Activated CD4-positive, alpha-beta T cell treated with anti-CD3 and anti-CD28 coated beads for 36 hours (primary cell): ENCODE results near the gene SUPT4H1. TPM values are rescaled to one million over a fixed set of nuclear protein-coding genes. Genes with fewer than 3 reads are reported as not detected.

Experiments
- ATAC-seq: fragments of 200-7000 bp; cut with Tn5 transposase; one replicate; pipeline ENCODE4 v1.10.0; 2021; ENCODE audit warnings: mild to moderate bottlenecking, moderate library complexity
- CTCF ChIA-PET: fragments of 350-600 bp; sonication (Branson Sonifier 250); formaldehyde crosslinking; loops from one replicate; lab custom pipeline; 2021; ENCODE audit warnings: antibody characterized with exemption; lab: Charles Lee
- POLR2A ChIA-PET: fragments of 350-600 bp; sonication (Branson Sonifier 250); formaldehyde crosslinking; loops from one replicate; lab custom pipeline; 2021; ENCODE audit warnings: antibody characterized with exemption, inconsistent platforms; lab: Charles Lee
- DNase-seq: peaks from one replicate; pipeline ENCODE4 v3.0.0-alpha.2; 2020
- H3K27ac Mint-ChIP-seq: one replicate; pipeline ENCODE4 v1.8.0; 2021; ENCODE audit warnings: mixed read lengths
- H3K27me3 Mint-ChIP-seq: one replicate; pipeline ENCODE4 v1.8.0; 2021; ENCODE audit warnings: mixed read lengths
- H3K36me3 Mint-ChIP-seq: one replicate; pipeline ENCODE4 v1.8.0; 2021; ENCODE audit warnings: low read depth, mixed read lengths
- H3K4me1 Mint-ChIP-seq: one replicate; pipeline ENCODE4 v1.8.0; 2021; ENCODE audit warnings: mixed read lengths
- H3K4me3 Mint-ChIP-seq: one replicate; pipeline ENCODE4 v1.8.0; 2021; ENCODE audit warnings: mild to moderate bottlenecking, moderate library complexity, mixed read lengths
- H3K9me3 Mint-ChIP-seq: one replicate; pipeline ENCODE4 v1.8.0; 2021; ENCODE audit warnings: low read depth, mixed read lengths
- intact Hi-C, 2 experiments: fragments of 100-400 bp; cut with DNase I in 1 of 2; cut with micrococcal nuclease in 1 of 2; formaldehyde crosslinking; loops; one replicate each; pipeline versions ENCODE4 v1.14.2 to v1.15.1; 2022 to 2024; cut with DNase I, micrococcal nuclease
- total RNA-seq, 2 experiments: library from RNA; stranded (reverse); gene quantifications; one replicate each; pipeline ENCODE4 v1.2.3, GENCODE V29; 2021

The SUPT4H1 gene
- total RNA-seq, 2 experiments from 2014 or later, result 106 to 129 TPM

DNA sequence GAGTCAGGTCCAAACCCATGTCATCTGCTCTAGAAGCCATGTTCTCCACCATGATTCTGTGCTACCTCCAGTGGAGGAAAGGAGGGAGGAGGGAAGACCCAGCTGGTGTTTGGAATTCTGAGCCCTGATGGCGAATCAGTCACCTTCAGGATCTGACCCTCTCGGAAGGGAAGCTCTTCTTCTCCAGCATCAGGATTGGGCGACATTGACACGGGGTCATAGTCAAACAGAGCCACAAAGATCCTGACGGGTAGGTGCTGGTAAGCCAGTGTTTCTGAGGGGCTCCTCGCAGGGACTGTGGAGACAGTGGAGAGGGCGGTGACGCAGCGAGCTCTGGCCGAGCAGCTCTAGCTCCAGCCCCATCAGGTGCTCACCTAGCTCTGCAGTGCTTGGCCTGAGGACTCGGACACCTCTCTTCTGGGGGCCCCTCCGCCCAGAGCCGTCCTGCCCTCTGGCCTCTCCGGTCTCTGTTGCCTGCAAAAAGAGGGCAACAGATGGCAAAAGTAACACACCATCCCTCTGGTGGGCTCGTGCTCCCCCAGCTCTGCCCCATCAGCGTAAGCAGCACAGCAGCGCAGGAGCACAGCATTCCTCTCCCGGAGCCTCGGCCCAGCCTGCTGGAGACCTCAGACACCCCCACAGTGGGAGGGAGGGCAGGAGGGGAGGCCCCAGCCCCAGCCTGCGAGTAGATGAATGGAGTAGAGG is 44.4 kb downstream of the SUPT4H1 start:
- H3K36me3 Mint-ChIP-seq, result peaks cover 2% of the 10 kb centered on the region
- ChIA-PET POLR2A (interaction anchor here (1.0 kb wide), 1 partner anchor 10 kb away, joined by 4 read pairs; no protein-coding TSS in a partner anchor), CTCF (interaction anchor here (0.6 to 5.0 kb wide), 4 partner anchors 10 to 1253 kb away, joined by 3 to 38 read pairs (median 3); partner anchors contain the start of gene SUPT4H1)
- no peak overlapping the region for H3K4me3 Mint-ChIP-seq
- H3K9me3 Mint-ChIP-seq, result no peaks in the 10 kb centered on the region
- no peak for ATAC-seq
- no peak overlapping the region for H3K27ac Mint-ChIP-seq
- H3K4me1 Mint-ChIP-seq, result peaks cover 3% of the 10 kb centered on the region
- intact Hi-C loops, result no loop called here
- no peak for DNase-seq
- no peaks in the 10 kb centered on the region for H3K27me3 Mint-ChIP-seq

DNA sequence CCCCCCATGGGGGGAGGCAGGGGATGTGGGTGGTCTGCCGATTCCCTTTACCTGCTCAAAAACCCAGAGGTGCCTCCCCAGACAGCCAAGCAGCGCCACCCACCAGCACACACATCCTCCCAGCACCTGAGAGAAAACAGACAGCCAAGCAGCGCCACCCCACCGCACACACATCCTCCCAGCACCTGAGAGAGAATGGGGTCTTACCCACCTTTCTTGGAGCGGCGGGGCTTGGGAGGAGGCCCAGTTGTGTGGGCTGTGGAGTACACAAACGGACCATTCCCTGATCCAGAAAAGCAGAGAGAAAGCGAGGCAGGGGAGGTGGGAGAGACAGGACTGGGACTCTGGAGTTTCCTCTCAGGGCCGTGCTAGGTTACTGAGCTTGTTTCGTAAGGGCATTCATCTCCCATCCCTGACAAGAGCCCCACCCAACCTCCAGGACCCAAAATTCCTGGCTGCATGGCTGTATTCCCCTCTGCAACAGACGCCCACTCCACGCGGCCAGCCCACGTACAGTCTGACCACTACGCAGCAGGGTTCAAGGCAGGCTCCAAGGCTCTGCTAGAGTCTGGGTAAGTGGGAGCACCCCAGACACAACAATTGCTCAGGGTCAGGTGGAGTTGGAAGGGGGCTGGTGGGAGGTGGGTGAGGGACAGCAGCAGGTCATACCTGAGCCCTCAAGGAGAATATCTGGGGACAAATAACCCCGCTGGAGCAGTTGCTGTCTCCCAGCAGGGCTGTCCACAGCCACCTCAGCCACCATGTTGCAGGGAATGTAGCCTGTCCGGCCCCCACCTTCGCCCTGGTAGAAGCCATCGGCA is 45.7 kb downstream of the SUPT4H1 start:
- ChIA-PET POLR2A (no interaction called here), CTCF (interaction anchor here (0.5 to 5.0 kb wide), 6 partner anchors 11 to 149 kb away, joined by 3 to 38 read pairs (median 4); partner anchors contain the start of gene TSPOAP1)
- no peak overlapping the region for H3K27ac Mint-ChIP-seq
- no peak for DNase-seq
- no peaks in the 10 kb centered on the region for H3K27me3 Mint-ChIP-seq
- H3K9me3 Mint-ChIP-seq, result no peaks in the 10 kb centered on the region
- no peak overlapping the region for H3K4me3 Mint-ChIP-seq
- no peak for ATAC-seq
- peaks cover 2% of the 10 kb centered on the region for H3K36me3 Mint-ChIP-seq
- intact Hi-C loops, result no loop called here
- peaks cover 3% of the 10 kb centered on the region for H3K4me1 Mint-ChIP-seq

DNA sequence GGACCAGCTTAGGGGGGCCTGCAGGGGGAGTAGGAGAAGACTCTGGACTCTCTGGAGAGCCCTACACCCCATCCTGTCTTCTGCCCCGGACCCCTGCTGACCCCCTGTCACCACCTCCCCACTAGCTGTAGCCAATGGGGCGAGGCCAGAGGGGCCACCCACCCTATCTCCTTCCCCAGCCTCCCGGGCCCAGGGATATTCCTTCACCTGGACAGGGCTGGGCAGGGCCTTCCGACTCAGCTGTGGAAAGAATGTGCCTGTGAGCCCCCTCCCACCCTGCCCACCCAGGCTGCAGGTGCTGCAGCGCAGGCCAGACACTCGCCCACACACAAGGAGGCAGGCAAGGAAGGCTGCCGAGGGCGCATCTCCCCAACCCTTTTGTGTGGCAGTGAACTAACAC is 46.4 kb downstream of the SUPT4H1 start:
- no peak overlapping the region for H3K4me3 Mint-ChIP-seq
- no peak overlapping the region for H3K27ac Mint-ChIP-seq
- no peaks in the 10 kb centered on the region for H3K9me3 Mint-ChIP-seq
- no peaks in the 10 kb centered on the region for H3K27me3 Mint-ChIP-seq
- intact Hi-C loops, result no loop called here
- peaks cover 3% of the 10 kb centered on the region for H3K4me1 Mint-ChIP-seq
- DNase-seq, result no peak
- ChIA-PET CTCF (interaction anchor here (0.6 to 5.0 kb wide), 9 partner anchors 12 to 149 kb away, joined by 3 to 38 read pairs (median 4); partner anchors contain the start of gene TSPOAP1), POLR2A (no interaction called here)
- no peak for ATAC-seq
- peaks cover 2% of the 10 kb centered on the region for H3K36me3 Mint-ChIP-seq

DNA sequence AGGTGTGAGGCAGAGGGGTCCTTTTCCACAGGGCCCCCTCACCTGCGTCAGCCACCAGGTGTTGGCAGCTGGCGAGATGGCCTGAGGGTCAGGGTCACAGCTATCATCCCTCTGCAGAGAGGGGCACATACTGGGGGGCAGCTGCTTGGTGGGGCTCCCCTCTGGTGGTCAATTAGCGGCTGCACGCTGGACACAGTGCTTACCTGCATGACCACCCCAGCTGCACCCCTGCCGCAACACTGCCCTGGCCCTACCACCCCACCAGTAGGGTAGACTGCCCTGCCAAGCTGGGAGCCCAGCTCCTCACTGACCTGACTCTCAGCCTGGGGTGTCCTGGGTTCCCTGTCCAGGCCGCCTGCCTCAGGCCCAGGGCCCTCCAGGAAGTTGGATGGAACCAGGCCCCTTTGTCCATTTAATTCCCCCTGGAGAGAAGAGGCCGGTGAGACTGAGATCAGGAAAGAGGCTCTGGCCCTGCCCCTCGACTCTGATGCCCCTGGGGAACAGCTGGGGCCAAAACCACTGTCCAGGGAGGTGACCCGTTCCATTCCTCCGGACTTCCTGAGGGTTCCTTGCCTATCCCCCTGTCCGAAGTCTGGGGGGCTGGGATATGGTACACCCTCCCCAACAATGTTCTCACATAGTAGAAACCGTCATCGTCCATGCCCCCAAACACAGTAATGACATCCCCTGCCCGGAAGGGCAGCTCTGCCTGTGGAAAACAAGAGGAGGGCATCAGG is 47.1 kb downstream of the SUPT4H1 start:
- POLR2A ChIA-PET, result no interaction called here
- Mint-ChIP-seq H3K36me3 (peaks cover 2% of the 10 kb centered on the region), H3K27me3 (no peaks in the 10 kb centered on the region), H3K4me1 (peaks cover 3% of the 10 kb centered on the region), H3K4me3 (no peak overlapping the region), H3K9me3 (no peaks in the 10 kb centered on the region), H3K27ac (no peak overlapping the region)
- intact Hi-C loops, result loop anchor here (1.0 kb wide), 3 partner anchors 39 to 142 kb away; partner anchors contain the start of gene RNF43 (in 1 of the 2)
- DNase-seq (no peak), ATAC-seq (no peak)
- CTCF ChIA-PET, result interaction anchor here (0.7 to 5.0 kb wide), 19 partner anchors 9 to 214 kb away, joined by 3 to 38 read pairs (median 6); partner anchors contain the start of genes RNF43, SUPT4H1 and TSPOAP1

DNA sequence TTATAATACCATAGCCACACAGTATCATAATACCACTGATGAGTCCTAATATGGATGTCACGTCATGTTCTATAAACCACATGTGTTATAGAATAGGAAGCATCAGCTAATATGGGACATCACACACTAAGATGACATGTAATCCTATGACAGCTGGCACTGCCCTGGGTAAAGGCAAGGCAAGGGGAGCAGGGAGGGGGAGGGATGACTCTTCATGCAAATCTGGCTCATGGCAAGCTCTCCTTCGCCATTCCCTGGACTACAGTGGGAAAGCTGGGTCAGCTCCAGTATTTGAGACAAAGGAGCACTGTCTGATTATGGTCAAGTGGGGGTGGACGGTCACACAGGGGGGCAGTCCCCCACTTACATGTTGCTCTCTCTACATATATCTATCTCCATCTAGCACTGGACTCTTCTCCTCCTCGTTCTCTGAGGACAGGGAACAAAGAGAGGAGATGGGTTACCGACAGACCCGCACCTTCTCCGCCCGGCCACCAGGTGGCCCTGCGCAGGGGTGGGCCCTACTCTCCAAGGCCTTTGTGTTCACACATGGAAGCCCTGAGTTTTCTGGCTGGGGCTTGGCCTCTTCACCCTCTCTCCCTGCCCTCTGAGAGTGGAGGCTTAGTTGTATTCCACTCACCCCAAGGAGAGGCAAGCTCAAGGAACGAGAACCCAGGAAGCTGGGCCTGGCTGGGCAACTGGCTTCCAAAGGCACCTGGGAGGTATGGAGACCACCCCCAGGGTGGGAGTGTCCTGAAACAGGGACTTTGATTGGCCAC is 47.8 kb downstream of the SUPT4H1 start:
- Mint-ChIP-seq H3K36me3 (peaks cover 1% of the 10 kb centered on the region), H3K9me3 (no peaks in the 10 kb centered on the region), H3K4me3 (no peak overlapping the region), H3K4me1 (peaks cover 3% of the 10 kb centered on the region), H3K27me3 (no peaks in the 10 kb centered on the region), H3K27ac (no peak overlapping the region)
- DNase-seq (peak; percentile 80), ATAC-seq (peak; percentile 97)
- intact Hi-C loops, result loop anchor here (1.0 kb wide), 3 partner anchors 40 to 143 kb away; partner anchors contain the start of gene RNF43 (in 1 of the 2)
- POLR2A ChIA-PET, result no interaction called here
- CTCF ChIA-PET, result interaction anchor here (0.6 to 5.0 kb wide), 32 partner anchors 9 to 963 kb away, joined by 3 to 38 read pairs (median 4); partner anchors contain the start of genes RNF43, SUPT4H1 and TSPOAP1

DNA sequence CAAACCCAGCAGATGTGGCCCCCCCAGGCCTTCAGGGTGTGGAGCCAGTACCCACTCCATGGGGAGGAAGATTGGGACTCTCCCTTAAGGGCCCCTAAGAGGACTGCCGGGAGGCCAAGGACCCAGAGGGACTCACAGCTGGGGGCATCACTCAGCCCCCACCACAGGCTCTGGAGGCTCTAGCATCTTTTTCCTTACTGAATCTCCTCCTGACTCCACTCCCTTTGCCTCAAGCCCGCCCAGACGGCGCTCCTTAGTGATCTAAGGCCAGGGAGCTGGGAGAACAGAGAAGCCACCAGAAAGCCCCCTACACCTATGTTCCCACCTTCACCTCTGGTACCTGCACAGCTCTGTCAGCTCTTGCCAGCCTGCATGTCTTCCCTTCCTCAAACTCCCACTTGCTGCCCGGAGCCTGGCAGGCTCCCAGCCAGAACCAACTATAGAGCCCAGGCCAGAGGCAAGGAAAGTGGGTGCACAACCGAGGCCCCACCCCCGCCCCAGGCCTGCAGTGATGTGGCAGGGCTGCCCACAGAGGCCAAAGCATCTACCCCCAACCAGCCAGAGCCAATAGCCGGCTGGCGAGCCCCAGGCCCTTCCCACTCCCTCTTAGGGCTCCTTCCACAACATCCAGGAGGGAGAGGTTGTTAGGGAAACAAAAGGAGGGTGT is 48.9 kb downstream of the SUPT4H1 start:
- H3K27me3 Mint-ChIP-seq, result no peaks in the 10 kb centered on the region
- ChIA-PET CTCF (interaction anchor here (0.6 to 2.8 kb wide), 13 partner anchors 9 to 276 kb away, joined by 3 to 18 read pairs (median 4); partner anchors contain the start of gene RNF43), POLR2A (no interaction called here)
- intact Hi-C loops, result no loop called here
- H3K4me3 Mint-ChIP-seq, result no peak overlapping the region
- H3K36me3 Mint-ChIP-seq, result no peaks in the 10 kb centered on the region
- H3K4me1 Mint-ChIP-seq, result peaks cover 3% of the 10 kb centered on the region
- no peaks in the 10 kb centered on the region for H3K9me3 Mint-ChIP-seq
- DNase-seq, result no peak
- no peak for ATAC-seq
- no peak overlapping the region for H3K27ac Mint-ChIP-seq

DNA sequence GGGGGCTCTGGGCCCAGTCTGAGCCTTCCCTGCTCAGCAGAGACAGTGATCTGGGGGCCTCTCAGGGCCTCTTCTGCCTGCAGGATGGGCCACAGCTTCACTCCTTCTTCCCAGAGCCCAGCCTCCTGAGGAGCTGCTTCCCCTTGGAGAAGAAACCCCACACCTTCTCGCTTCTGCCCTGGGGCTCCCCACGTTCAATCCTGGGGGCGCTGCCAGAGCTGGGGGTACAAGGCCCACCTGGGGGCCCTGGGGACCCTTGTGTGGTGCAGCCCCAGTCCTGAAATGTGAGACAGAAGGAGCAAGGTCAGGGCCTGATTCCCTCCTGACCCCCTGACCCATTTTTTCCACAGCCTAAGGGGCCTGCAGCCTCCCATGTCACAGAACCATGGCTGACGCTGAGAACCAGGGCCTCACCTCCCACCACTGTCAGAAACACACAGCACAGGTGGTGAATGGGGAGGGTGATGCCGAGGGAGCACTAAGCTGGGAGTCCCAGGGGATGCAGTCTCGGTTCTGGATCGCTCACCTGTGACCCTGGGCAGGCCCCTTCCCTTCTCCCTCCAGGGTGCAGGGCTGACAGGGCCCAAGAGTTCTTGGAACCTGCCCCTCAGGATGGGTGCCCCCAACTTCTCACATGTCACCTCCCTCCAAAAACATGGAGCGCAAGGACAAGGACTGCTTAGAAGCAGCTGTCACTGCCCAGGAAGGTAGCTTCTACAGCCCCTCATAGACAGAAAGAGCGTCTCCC is 49.7 kb downstream of the SUPT4H1 start:
- ATAC-seq, result no peak
- intact Hi-C loops, result no loop called here
- no peaks in the 10 kb centered on the region for H3K27me3 Mint-ChIP-seq
- no peaks in the 10 kb centered on the region for H3K9me3 Mint-ChIP-seq
- DNase-seq, result no peak
- peaks cover 3% of the 10 kb centered on the region for H3K4me1 Mint-ChIP-seq
- ChIA-PET CTCF (interaction anchor here (0.7 to 2.8 kb wide), 4 partner anchors 15 to 799 kb away, joined by 4 to 18 read pairs (median 10); no protein-coding TSS in a partner anchor), POLR2A (no interaction called here)
- H3K27ac Mint-ChIP-seq, result no peak overlapping the region
- H3K36me3 Mint-ChIP-seq, result no peaks in the 10 kb centered on the region
- no peak overlapping the region for H3K4me3 Mint-ChIP-seq

DNA sequence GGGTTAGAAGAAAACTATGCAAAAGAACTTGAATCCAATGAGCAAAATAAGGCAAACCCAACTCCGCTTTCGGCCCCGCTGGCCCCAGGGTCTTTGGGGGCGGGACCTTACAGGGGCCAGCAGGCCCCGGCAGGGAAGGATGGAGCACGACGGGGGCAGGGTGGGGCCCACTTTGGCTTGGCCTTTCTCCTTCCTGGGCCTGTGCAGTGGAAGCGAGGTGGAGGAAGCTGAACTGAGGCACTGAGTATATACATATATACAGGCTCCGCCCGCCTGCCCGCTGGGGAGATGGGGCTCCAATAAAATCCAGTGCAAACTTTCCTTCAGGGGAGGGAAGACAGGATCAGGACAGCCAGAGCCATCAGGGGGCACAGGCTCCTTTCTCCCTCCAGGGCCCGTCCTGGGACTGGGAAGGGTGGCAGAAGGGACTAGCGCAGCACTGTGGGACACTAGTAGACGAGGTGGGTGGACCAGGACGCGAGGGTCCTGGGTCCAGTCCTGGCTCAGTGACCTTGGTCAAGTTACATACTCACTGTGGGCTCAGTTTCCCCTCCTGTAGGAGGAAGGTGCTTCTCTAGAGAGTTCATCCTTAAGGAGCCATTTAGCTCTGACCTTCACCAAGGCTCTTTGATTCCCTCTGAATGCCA is 50.4 kb downstream of the SUPT4H1 start:
- Mint-ChIP-seq H3K36me3 (no peaks in the 10 kb centered on the region), H3K27ac (no peak overlapping the region), H3K4me1 (peaks cover 3% of the 10 kb centered on the region), H3K4me3 (no peak overlapping the region), H3K9me3 (no peaks in the 10 kb centered on the region), H3K27me3 (no peaks in the 10 kb centered on the region)
- intact Hi-C loops, result no loop called here
- POLR2A ChIA-PET, result no interaction called here
- CTCF ChIA-PET, result interaction anchor here (0.7 to 2.3 kb wide), 3 partner anchors 16 to 799 kb away, joined by 3 to 13 read pairs (median 4); no protein-coding TSS in a partner anchor
- DNase-seq (no peak), ATAC-seq (no peak)

DNA sequence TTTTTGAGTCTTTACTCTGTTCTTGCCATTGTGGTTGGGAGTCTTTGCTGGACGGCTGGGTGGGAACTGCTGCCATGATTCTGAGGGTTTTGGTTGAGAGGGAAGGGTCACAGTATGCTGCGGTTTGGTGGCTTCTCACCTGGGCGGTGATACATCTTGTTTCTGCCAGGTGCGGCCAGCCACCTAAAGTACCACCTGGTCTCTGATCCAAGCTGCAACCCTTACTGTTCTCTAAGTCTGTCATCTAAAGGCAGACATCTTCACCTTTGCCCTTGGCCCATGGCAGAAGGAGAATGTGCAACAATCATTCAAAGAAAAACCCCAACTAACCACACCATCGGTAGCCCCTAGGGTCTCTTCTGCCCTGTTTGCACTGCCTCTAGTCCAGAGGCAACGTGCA is 51.7 kb downstream of the SUPT4H1 start:
- POLR2A ChIA-PET, result no interaction called here
- Mint-ChIP-seq H3K9me3 (no peaks in the 10 kb centered on the region), H3K4me1 (peaks cover 3% of the 10 kb centered on the region), H3K36me3 (no peaks in the 10 kb centered on the region), H3K27ac (no peak overlapping the region), H3K4me3 (no peak overlapping the region), H3K27me3 (no peaks in the 10 kb centered on the region)
- ATAC-seq (no peak), DNase-seq (no peak)
- intact Hi-C loops, result no loop called here
- CTCF ChIA-PET, result interaction anchor here (1.4 kb wide), 1 partner anchor 17 kb away, joined by 7 read pairs; no protein-coding TSS in a partner anchor
